ENCODE data around the gene IL23R.
A peak's percentile ranks its signal among the peaks of the same experiment; 100 is the strongest.
"Not testable (repeated sequence)": the region's sequence is repeated elsewhere in the genome, so short reads cannot be mapped to it uniquely, and the experiment has no call there.

The IL23R gene

GRCh38 chr1:67193704-67194103, 27.4 kb downstream of the IL23R start:
- no peak for DNase-seq (ENCODE audit: low spot score)

GRCh38 chr1:67194209-67194863, 28.1 kb downstream of the IL23R start:
- no peak for DNase-seq (ENCODE audit: low spot score)

- DNase-seq (ENCODE audit: low spot score), result no peak
These were observed 34.5 kb downstream of the IL23R start for GRCh38 chr1:67200755-67201154.

- no peak for DNase-seq (ENCODE audit: low spot score)
These were observed 35.6 kb downstream of the IL23R start for GRCh38 chr1:67201891-67202290.

GRCh38 chr1:67204298-67204980, 38.2 kb downstream of the IL23R start:
- DNase-seq (ENCODE audit: low spot score), result no peak

- DNase-seq (ENCODE audit: low spot score), result not testable (repeated sequence)
These were observed 41.1 kb downstream of the IL23R start for GRCh38 chr1:67207398-67207797.

GRCh38 chr1:67208217-67208616, 42.0 kb downstream of the IL23R start:
- DNase-seq (ENCODE audit: low spot score), result no peak

GRCh38 chr1:67209521-67209920, 43.3 kb downstream of the IL23R start:
- no peak for DNase-seq (ENCODE audit: low spot score)

- DNase-seq (ENCODE audit: low spot score), result no peak
These were observed 45.6 kb downstream of the IL23R start for GRCh38 chr1:67211589-67212563.

- peak; percentile 23 for DNase-seq (ENCODE audit: low spot score)
These were observed 46.9 kb downstream of the IL23R start for GRCh38 chr1:67213164-67213563.

GRCh38 chr1:67213948-67214347, 47.7 kb downstream of the IL23R start:
- DNase-seq (ENCODE audit: low spot score), result no peak

GRCh38 chr1:67214420-67215174, 48.3 kb downstream of the IL23R start:
- peak; percentile 13 for DNase-seq (ENCODE audit: low spot score)

- DNase-seq (ENCODE audit: low spot score), result no peak
These were observed 50.1 kb downstream of the IL23R start for GRCh38 chr1:67216401-67216800.

GRCh38 chr1:67217417-67217816, 51.2 kb downstream of the IL23R start:
- DNase-seq (ENCODE audit: low spot score), result no peak

- no peak for DNase-seq (ENCODE audit: low spot score)
These were observed 51.7 kb downstream of the IL23R start for GRCh38 chr1:67217938-67218337.

- no peak for DNase-seq (ENCODE audit: low spot score)
These were observed 58.6 kb downstream of the IL23R start for GRCh38 chr1:67224856-67225255.

GRCh38 chr1:67226688-67227087, 60.4 kb downstream of the IL23R start:
- no peak for DNase-seq (ENCODE audit: low spot score)

- DNase-seq (ENCODE audit: low spot score), result no peak
These were observed 60.9 kb downstream of the IL23R start for GRCh38 chr1:67227196-67227595.

GRCh38 chr1:67228791-67229190, 62.5 kb downstream of the IL23R start:
- DNase-seq (ENCODE audit: low spot score), result no peak

GRCh38 chr1:67230539-67230938, 64.3 kb downstream of the IL23R start:
- DNase-seq (ENCODE audit: low spot score), result peak; percentile 14

GRCh38 chr1:67236277-67236676, 70.0 kb downstream of the IL23R start:
- peak; percentile 9 for DNase-seq (ENCODE audit: low spot score)

- no peak for DNase-seq (ENCODE audit: low spot score)
These were observed 73.5 kb downstream of the IL23R start for GRCh38 chr1:67239738-67240137.
